Lower leg skin (tissue), 3 donors: ENCODE measurements around the gene PAX7.
"Not testable (repeated sequence)": the region's sequence is repeated elsewhere in the genome, so short reads cannot be mapped to it uniquely, and the experiment has no call there.

ENCODE experiments used
- CTCF ChIP-seq, 3 donors: fragments of 450-650 bp; IDR thresholded peaks; one replicate each; pipeline ENCODE4 v1.5.1; 2016; ENCODE audit warnings: antibody characterized with exemption in 3 of 3, mild to moderate bottlenecking in 3 of 3, moderate library complexity in 2 of 3
- POLR2A ChIP-seq, 2 donors: fragments of 450-650 bp; IDR thresholded peaks; one replicate each; pipeline ENCODE4 v1.6.1; 2016 to 2017; ENCODE audit warnings: antibody characterized with exemption in 2 of 2, mild to moderate bottlenecking in 1 of 2, moderate library complexity in 1 of 2

GRCh38 chr1:18586016-18586415, 44.6 kb upstream of the PAX7 start:
- TF ChIP-seq CTCF, POLR2A (IDR thresholded peaks at IDR 0.05): not testable (repeated sequence)
